GM18517 (cell line): ENCODE results near the gene P3H2.

Experiments
- ATAC-seq: cut with Tn5 transposase; IDR thresholded peaks from one replicate; pipeline ENCODE4 v1.9.1; 2021; ENCODE audit warnings: mild to moderate bottlenecking, moderate library complexity; ENCODE audit not compliant: unreplicated experiment

The P3H2 gene

DNA sequence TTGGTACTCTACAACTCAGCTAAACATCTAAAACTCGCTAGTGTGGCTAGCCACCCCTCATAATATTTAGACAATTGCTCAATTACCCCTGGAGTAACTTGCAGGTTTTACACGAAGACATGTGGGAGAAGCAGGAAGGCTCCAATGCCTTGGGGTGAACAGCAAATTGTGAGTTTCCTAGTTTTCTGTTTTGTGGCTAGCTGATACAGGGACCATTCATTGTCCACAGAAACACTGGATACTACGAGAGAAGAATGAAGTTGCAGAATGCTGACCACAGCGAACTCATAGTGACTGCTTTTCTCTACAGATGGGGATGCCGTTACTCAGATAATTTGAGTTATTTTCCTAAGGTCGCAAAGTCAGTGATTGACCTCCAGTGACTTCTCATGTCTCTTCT is 212.9 kb downstream of the P3H2 start:
- no peak for ATAC-seq
